SK-N-SH (cell line): ENCODE results near the gene ANKRD2.

ENCODE experiments used
- CHD2 ChIP-seq: fragments of 150-350 bp; IDR thresholded peaks from 2 replicates; pipeline ENCODE4 v1.6.1; 2018; ENCODE audit warnings: low read length; ENCODE audit not compliant: partially characterized antibody
- FOXJ3 ChIP-seq: sonication (generic); formaldehyde crosslinking; IDR thresholded peaks from 2 replicates; pipeline ENCODE4 v1.5.1; 2020; ENCODE audit warnings: mild to moderate bottlenecking, missing genetic modification reagents
- POLR2AphosphoS5 ChIP-seq: IDR thresholded peaks from 2 replicates; pipeline ENCODE4 v1.6.1; 2012; ENCODE audit warnings: low read depth, low read length
- TF ChIP-seq, protein P1 (sequence below): fragments of 200-600 bp; sonication (generic); IDR thresholded peaks from 2 replicates; pipeline ENCODE4 v1.6.1; 2017; ENCODE audit warnings: antibody characterized with exemption, mild to moderate bottlenecking, moderate library complexity

DNA sequence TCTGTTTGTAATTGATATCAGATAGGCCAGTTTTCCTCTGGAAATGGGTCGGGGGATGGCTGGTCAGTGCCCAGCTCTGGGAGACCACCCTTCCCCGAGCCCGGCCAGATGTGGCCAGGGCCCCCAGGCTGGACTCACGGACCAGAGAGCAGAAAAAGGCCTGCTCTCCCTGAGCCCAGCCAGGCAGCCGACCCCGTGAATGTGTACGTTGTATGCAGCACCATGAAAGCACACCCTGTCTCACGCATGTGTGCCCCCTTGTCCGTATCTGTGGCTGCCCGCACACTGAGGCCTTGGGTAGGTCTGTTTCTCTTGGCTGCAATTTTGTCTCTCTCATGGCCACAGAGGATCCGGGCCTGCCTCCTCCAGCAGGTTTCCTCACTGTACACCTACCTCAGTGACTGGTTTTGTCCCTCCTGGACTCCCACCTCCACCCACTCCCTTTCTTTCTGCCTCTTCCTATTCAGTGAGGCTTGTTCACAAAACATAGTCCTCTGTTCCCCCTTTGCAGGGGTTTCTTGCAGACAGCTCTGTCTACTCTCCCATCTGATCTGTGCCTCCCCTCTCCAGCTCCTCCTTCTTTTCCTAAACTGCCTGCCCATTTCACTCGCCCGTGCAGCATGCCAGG, 23.6 kb upstream of the ANKRD2 start:
- TF ChIP-seq FOXJ3, result no peak
- no peak for TF ChIP-seq POLR2AphosphoS5
- TF ChIP-seq, protein P1, sequence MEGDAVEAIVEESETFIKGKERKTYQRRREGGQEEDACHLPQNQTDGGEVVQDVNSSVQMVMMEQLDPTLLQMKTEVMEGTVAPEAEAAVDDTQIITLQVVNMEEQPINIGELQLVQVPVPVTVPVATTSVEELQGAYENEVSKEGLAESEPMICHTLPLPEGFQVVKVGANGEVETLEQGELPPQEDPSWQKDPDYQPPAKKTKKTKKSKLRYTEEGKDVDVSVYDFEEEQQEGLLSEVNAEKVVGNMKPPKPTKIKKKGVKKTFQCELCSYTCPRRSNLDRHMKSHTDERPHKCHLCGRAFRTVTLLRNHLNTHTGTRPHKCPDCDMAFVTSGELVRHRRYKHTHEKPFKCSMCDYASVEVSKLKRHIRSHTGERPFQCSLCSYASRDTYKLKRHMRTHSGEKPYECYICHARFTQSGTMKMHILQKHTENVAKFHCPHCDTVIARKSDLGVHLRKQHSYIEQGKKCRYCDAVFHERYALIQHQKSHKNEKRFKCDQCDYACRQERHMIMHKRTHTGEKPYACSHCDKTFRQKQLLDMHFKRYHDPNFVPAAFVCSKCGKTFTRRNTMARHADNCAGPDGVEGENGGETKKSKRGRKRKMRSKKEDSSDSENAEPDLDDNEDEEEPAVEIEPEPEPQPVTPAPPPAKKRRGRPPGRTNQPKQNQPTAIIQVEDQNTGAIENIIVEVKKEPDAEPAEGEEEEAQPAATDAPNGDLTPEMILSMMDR, result no peak
- TF ChIP-seq CHD2, result no peak
